GM23338 (cell line): ENCODE results near the gene DAAM2. TPM values are rescaled to one million over a fixed set of nuclear protein-coding genes. Genes with fewer than 3 reads are reported as not detected.

ENCODE experiments used
- ATAC-seq: fragments of 200-7000 bp; cut with Tn5 transposase; 3 replicates; pipeline ENCODE4 v1.9.1; 2020
- DNase-seq: peaks from one replicate; pipeline ENCODE4 v3.0.0-alpha.2; 2015; ENCODE audit warnings: low spot score
- H2AFZ ChIP-seq: fragments of 200-600 bp; sonication (generic); 2 replicates; pipeline ENCODE4 v1.8.0; 2016; ENCODE audit warnings: antibody characterized with exemption, mild to moderate bottlenecking, moderate library complexity
- H3F3A ChIP-seq: fragments of 200-600 bp; sonication (generic); replicated peaks from 2 replicates; pipeline ENCODE4 v1.8.0; 2017; ENCODE audit warnings: antibody characterized with exemption, mixed run types, low read depth
- H3K27ac ChIP-seq: fragments of 200-600 bp; sonication (generic); 2 replicates; pipeline ENCODE4 v1.6.1; 2016; ENCODE audit warnings: low read depth
- H3K27me3 ChIP-seq: fragments of 200-600 bp; sonication (generic); 2 replicates; pipeline ENCODE4 v1.8.0; 2016; ENCODE audit warnings: mild to moderate bottlenecking, mixed run types, moderate library complexity; ENCODE audit not compliant: insufficient read depth
- H3K36me3 ChIP-seq: fragments of 200-600 bp; sonication (generic); 2 replicates; pipeline ENCODE4 v1.8.0; 2016; ENCODE audit warnings: mild to moderate bottlenecking; ENCODE audit not compliant: insufficient read depth
- H3K4me1 ChIP-seq: fragments of 200-600 bp; sonication (generic); 2 replicates; pipeline ENCODE4 v1.8.0; 2016; ENCODE audit warnings: mild to moderate bottlenecking, moderate library complexity; ENCODE audit not compliant: insufficient read depth
- H3K4me2 ChIP-seq: fragments of 200-600 bp; sonication (generic); 2 replicates; pipeline ENCODE4 v1.7.1; 2017; ENCODE audit warnings: mixed run types
- H3K4me3 ChIP-seq: fragments of 200-600 bp; sonication (generic); 2 replicates; pipeline ENCODE4 v1.6.1; 2016; ENCODE audit warnings: mixed run types
- H3K79me2 ChIP-seq: fragments of 200-600 bp; sonication (generic); replicated peaks from 2 replicates; pipeline ENCODE4 v1.8.0; 2017; ENCODE audit warnings: mild to moderate bottlenecking; ENCODE audit not compliant: insufficient read depth
- H3K9me2 ChIP-seq: fragments of 200-600 bp; sonication (generic); 2 replicates; pipeline ENCODE4 v1.8.0; 2017; ENCODE audit not compliant: insufficient read depth
- H4K20me1 ChIP-seq: fragments of 200-600 bp; sonication (generic); replicated peaks from 2 replicates; pipeline ENCODE4 v1.8.0; 2017; ENCODE audit warnings: mild to moderate bottlenecking; ENCODE audit not compliant: insufficient read depth
- H3K27ac Mint-ChIP-seq: 2 replicates; pipeline ENCODE4 v1.8.0; 2020; ENCODE audit warnings: inconsistent platforms, mild to moderate bottlenecking, moderate library complexity, mixed read lengths
- H3K27me3 Mint-ChIP-seq: 3 replicates; pipeline ENCODE4 v1.8.0; 2022; ENCODE audit warnings: low read depth, mild to moderate bottlenecking, moderate library complexity, mixed read lengths, inconsistent platforms; ENCODE audit not compliant: insufficient read depth, poor library complexity
- H3K36me3 Mint-ChIP-seq: 3 replicates; pipeline ENCODE4 v1.8.0; 2021; ENCODE audit warnings: low read depth, mild to moderate bottlenecking, inconsistent platforms, moderate library complexity, mixed read lengths
- H3K4me1 Mint-ChIP-seq: 3 replicates; pipeline ENCODE4 v1.8.0; 2020; ENCODE audit warnings: mild to moderate bottlenecking, inconsistent platforms, mixed read lengths
- H3K4me3 Mint-ChIP-seq: 3 replicates; pipeline ENCODE4 v1.8.0; 2021; ENCODE audit warnings: moderate library complexity, mild to moderate bottlenecking, inconsistent platforms, mixed read lengths
- H3K9me3 Mint-ChIP-seq: 3 replicates; pipeline ENCODE4 v1.8.0; 2020; ENCODE audit warnings: moderate library complexity, mild to moderate bottlenecking, inconsistent platforms, mixed read lengths
- ETS1 ChIP-seq: IDR thresholded peaks from 2 replicates; pipeline ENCODE4 v1.6.1; 2016; ENCODE audit warnings: antibody characterized with exemption
- EZH2 ChIP-seq: fragments of 200-600 bp; sonication (generic); IDR thresholded peaks from one replicate; pipeline ENCODE4 v1.8.0; 2017; ENCODE audit warnings: antibody characterized with exemption, mild to moderate bottlenecking, low read depth; ENCODE audit not compliant: unreplicated experiment
- EZH2phosphoT487 ChIP-seq: fragments of 200-600 bp; sonication (generic); IDR thresholded peaks from one replicate; pipeline ENCODE4 v1.8.1; 2018; ENCODE audit warnings: antibody characterized with exemption; ENCODE audit not compliant: unreplicated experiment
- NANOG ChIP-seq: IDR thresholded peaks from 2 replicates; pipeline ENCODE4 v1.6.1; 2016; ENCODE audit warnings: antibody characterized with exemption, borderline replicate concordance
- POLR2AphosphoS5 ChIP-seq: IDR thresholded peaks from 2 replicates; pipeline ENCODE4 v1.6.1; 2016; ENCODE audit warnings: antibody characterized with exemption, low read depth
- STAT1 ChIP-seq: IDR thresholded peaks from one replicate; pipeline ENCODE4 v1.6.1; 2016; ENCODE audit warnings: antibody characterized with exemption; ENCODE audit not compliant: unreplicated experiment
- ZNF114 ChIP-seq: fragments of 250-450 bp; sonication (Bioruptor Pico); IDR thresholded peaks from 2 replicates; pipeline ENCODE4 v1.5.0; 2020; ENCODE audit warnings: mild to moderate bottlenecking, moderate library complexity
- ZNF462 ChIP-seq: fragments of 250-450 bp; sonication (Bioruptor Pico); IDR thresholded peaks from 2 replicates; pipeline ENCODE4 v1.5.0; 2020; ENCODE audit warnings: mild to moderate bottlenecking, moderate library complexity
- polyA plus RNA-seq: library from polyadenylated mRNA; unstranded; fragments of >200 nt; fragmentation: Nextera tagmentation; extraction: Ambion mirVana; gene quantifications from 2 replicates; pipeline ENCODE4 v1.2.1, GENCODE V29; 2016
- total RNA-seq: library from RNA; depleted of rRNA; stranded (reverse); fragments of >200 nt; shearing (Covaris generic); gene quantifications from 2 replicates; pipeline ENCODE4 v1.2.3, GENCODE V29; 2014

Gene DAAM2
- total and polyA plus RNA-seq, 2 experiments from 2014 or later, result 1.4 to 4.9 TPM

- TF ChIP-seq EZH2 (no peak), EZH2phosphoT487 (no peak)
These were observed 56.0 kb downstream of the DAAM2 start (continued) for GRCh38 chr6:39848171-39848570.

- H3K79me2 ChIP-seq, result no peaks in the 10 kb centered on the region
- Mint-ChIP-seq H3K36me3 (no peaks in the 10 kb centered on the region), H3K27ac (no peak overlapping the region), H3K4me1 (peaks cover 7% of the 10 kb centered on the region), H3K4me3 (no peak overlapping the region), H3K9me3 (no peaks in the 10 kb centered on the region), H3K27me3 (peaks cover 5% of the 10 kb centered on the region)
- TF ChIP-seq POLR2AphosphoS5 (no peak), EZH2phosphoT487 (no peak)
- no peaks in the 10 kb centered on the region for H3K27me3 ChIP-seq
- no peak overlapping the region for H3K4me3 ChIP-seq
- ATAC-seq (no peak), DNase-seq (no peak)
- no peaks in the 10 kb centered on the region; the same call in 1 of the 2 replicates for H4K20me1 ChIP-seq
- H3F3A ChIP-seq, result no peaks in the 10 kb centered on the region
- no peak overlapping the region for H2AFZ ChIP-seq
- peaks cover 10% of the 10 kb centered on the region; the same call in 1 of the 2 replicates for H3K9me2 ChIP-seq
- H3K4me2 ChIP-seq, result no peak overlapping the region
- H3K4me1 ChIP-seq, result no peaks in the 10 kb centered on the region
- H3K27ac ChIP-seq, result no peak overlapping the region
- H3K36me3 ChIP-seq, result no peaks in the 10 kb centered on the region
These were observed 57.1 kb downstream of the DAAM2 start for GRCh38 chr6:39849228-39849627.

GRCh38 chr6:39849764-39850163, 57.6 kb downstream of the DAAM2 start:
- H3K27ac Mint-ChIP-seq, result no peak overlapping the region
- Histone ChIP-seq H2AFZ (no peak overlapping the region), H3K36me3 (no peaks in the 10 kb centered on the region), H3K79me2 (no peaks in the 10 kb centered on the region), H3K4me2 (no peak overlapping the region), H3K27me3 (no peaks in the 10 kb centered on the region), H4K20me1 (no peaks in the 10 kb centered on the region; the same call in 1 of the 2 replicates), H3K9me2 (peaks cover 10% of the 10 kb centered on the region; the same call in 1 of the 2 replicates), H3K27ac (no peak overlapping the region), H3F3A (no peaks in the 10 kb centered on the region), H3K4me3 (no peak overlapping the region), H3K4me1 (no peaks in the 10 kb centered on the region)
- DNase-seq (no peak), ATAC-seq (no peak)
- no peaks in the 10 kb centered on the region for H3K9me3 Mint-ChIP-seq
- no peak for TF ChIP-seq ZNF114
- no peak overlapping the region for H3K4me3 Mint-ChIP-seq
- peaks cover 5% of the 10 kb centered on the region for H3K27me3 Mint-ChIP-seq
- H3K36me3 Mint-ChIP-seq, result no peaks in the 10 kb centered on the region
- H3K4me1 Mint-ChIP-seq, result peaks cover 7% of the 10 kb centered on the region

GRCh38 chr6:39850736-39851297, 58.6 kb downstream of the DAAM2 start:
- no peaks in the 10 kb centered on the region for H3K36me3 Mint-ChIP-seq
- Histone ChIP-seq H3K4me3 (no peak overlapping the region), H3K36me3 (no peaks in the 10 kb centered on the region), H3K27ac (no peak overlapping the region), H4K20me1 (no peaks in the 10 kb centered on the region; the same call in 1 of the 2 replicates), H3F3A (no peaks in the 10 kb centered on the region), H3K4me2 (no peak overlapping the region), H3K4me1 (no peaks in the 10 kb centered on the region), H2AFZ (no peak overlapping the region), H3K79me2 (no peaks in the 10 kb centered on the region), H3K9me2 (peaks cover 10% of the 10 kb centered on the region; the same call in 1 of the 2 replicates), H3K27me3 (no peaks in the 10 kb centered on the region)
- no peak overlapping the region for H3K27ac Mint-ChIP-seq
- no peak overlapping the region for H3K4me3 Mint-ChIP-seq
- ATAC-seq, result no peak
- H3K27me3 Mint-ChIP-seq, result peaks cover 5% of the 10 kb centered on the region
- DNase-seq, result no peak
- H3K9me3 Mint-ChIP-seq, result no peaks in the 10 kb centered on the region
- peaks cover 10% of the 10 kb centered on the region for H3K4me1 Mint-ChIP-seq
- TF ChIP-seq NANOG (no peak), POLR2AphosphoS5 (no peak), ZNF114 (no peak), ETS1 (no peak), EZH2phosphoT487 (no peak), ZNF462 (CRISPR knock-in tag) (no peak), STAT1 (no peak)
